ENCODE data around the gene ACTL8.

Gene ACTL8

GRCh38 chr1:17851056-17851455 is 95.9 kb downstream of the ACTL8 start:
- no peak for DNase-seq

- DNase-seq: no peak
Measured at GRCh38 chr1:17852383-17852782, 97.2 kb downstream of the ACTL8 start.

- no peak for DNase-seq
Measured at GRCh38 chr1:17853241-17853935, 98.3 kb downstream of the ACTL8 start.

GRCh38 chr1:17856496-17857108 is 101.5 kb downstream of the ACTL8 start:
- DNase-seq: no peak

GRCh38 chr1:17857109-17857499 is 102.0 kb downstream of the ACTL8 start:
- DNase-seq: no peak

GRCh38 chr1:17857996-17858395 is 102.9 kb downstream of the ACTL8 start:
- DNase-seq: no peak

- DNase-seq: no peak
Measured at GRCh38 chr1:17860812-17861211, 105.7 kb downstream of the ACTL8 start.

- DNase-seq: no peak
Measured at GRCh38 chr1:17861685-17862084, 106.6 kb downstream of the ACTL8 start.

- DNase-seq: no peak
Measured at GRCh38 chr1:17862121-17862520, 107.0 kb downstream of the ACTL8 start.

GRCh38 chr1:17865912-17866739 is 111.0 kb downstream of the ACTL8 start:
- no peak for DNase-seq

- DNase-seq: no peak
Measured at GRCh38 chr1:17866740-17867029, 111.6 kb downstream of the ACTL8 start.

- no peak for DNase-seq
Measured at GRCh38 chr1:17867470-17867869, 112.3 kb downstream of the ACTL8 start.

- no peak for DNase-seq
Measured at GRCh38 chr1:17869815-17870214, 114.7 kb downstream of the ACTL8 start.

- DNase-seq: no peak
Measured at GRCh38 chr1:17870679-17871078, 115.5 kb downstream of the ACTL8 start.

- no peak for DNase-seq
Measured at GRCh38 chr1:17873007-17873675, 118.0 kb downstream of the ACTL8 start.

GRCh38 chr1:17874231-17874630 is 119.1 kb downstream of the ACTL8 start:
- DNase-seq: no peak

- DNase-seq: no peak
Measured at GRCh38 chr1:17874710-17875109, 119.6 kb downstream of the ACTL8 start.

GRCh38 chr1:17875171-17875881 is 120.2 kb downstream of the ACTL8 start:
- DNase-seq: no peak

GRCh38 chr1:17875882-17876280 is 120.7 kb downstream of the ACTL8 start:
- DNase-seq: no peak
